HepG2 (cell line): ENCODE data around the gene SART1. TPM values are rescaled to one million over a fixed set of nuclear protein-coding genes. Genes with fewer than 3 reads are reported as not detected.

Experiments
- ARID5B ChIP-seq: IDR thresholded peaks from 2 replicates; pipeline ENCODE4 v1.4.0; 2020; ENCODE audit warnings: mild to moderate bottlenecking, missing genetic modification reagents
- ATF7 ChIP-seq, 2 experiments: fragments of 450-650 bp in 1 of 2; sonication (generic) in 1 of 2; formaldehyde crosslinking in 1 of 2; IDR thresholded peaks; 2 replicates each; pipeline versions ENCODE4 v1.4.0 to v1.6.1; 2016 to 2020; ENCODE audit warnings: antibody characterized with exemption in 1 of 2, mild to moderate bottlenecking in 1 of 2, missing genetic modification reagents in 1 of 2
- CHD4 ChIP-seq: fragments of 200-600 bp; sonication (generic); IDR thresholded peaks from 2 replicates; pipeline ENCODE4 v1.7.0; 2017; ENCODE audit warnings: mild to moderate bottlenecking, low read length, borderline replicate concordance
- EP300 ChIP-seq, 3 experiments: sonication (generic) in 1 of 3; formaldehyde crosslinking in 1 of 3; IDR thresholded peaks; 2 replicates each; pipeline versions ENCODE4 v1.5.1 to v1.6.1; 2011 to 2020; ENCODE audit warnings: low read depth in 2 of 3, low read length in 2 of 3, borderline replicate concordance in 1 of 3, improper control_type of control experiment in 1 of 3, mild to moderate bottlenecking in 1 of 3, missing genetic modification reagents in 1 of 3, moderate library complexity in 1 of 3
- HDAC1 ChIP-seq: sonication (generic); formaldehyde crosslinking; IDR thresholded peaks from 2 replicates; pipeline ENCODE4 v1.5.1; 2020; ENCODE audit warnings: mild to moderate bottlenecking, missing genetic modification reagents
- HDAC2 ChIP-seq: sonication (generic); formaldehyde crosslinking; IDR thresholded peaks from 2 replicates; pipeline ENCODE4 v1.4.0; 2020; ENCODE audit warnings: missing genetic modification reagents
- HNF4A ChIP-seq: sonication (generic); formaldehyde crosslinking; IDR thresholded peaks from 2 replicates; pipeline ENCODE4 v1.4.0; 2020; ENCODE audit warnings: missing genetic modification reagents
- HNF4G ChIP-seq, 2 experiments: sonication (generic) in 1 of 2; formaldehyde crosslinking in 1 of 2; IDR thresholded peaks; 2 replicates each; pipeline versions ENCODE4 v1.4.0 to v1.6.1; 2011 to 2020; ENCODE audit warnings: borderline replicate concordance in 2 of 2, low read depth in 2 of 2, mild to moderate bottlenecking in 2 of 2, low read length in 1 of 2, missing genetic modification reagents in 1 of 2, moderate library complexity in 1 of 2
- NCOR1 ChIP-seq: fragments of 200-600 bp; sonication (generic); IDR thresholded peaks from 2 replicates; pipeline ENCODE4 v1.7.0; 2017; ENCODE audit warnings: antibody characterized with exemption, low read length, borderline replicate concordance
- SALL1 ChIP-seq: sonication (generic); formaldehyde crosslinking; IDR thresholded peaks from 2 replicates; pipeline ENCODE4 v1.8.0; 2022; ENCODE audit warnings: mild to moderate bottlenecking, missing genetic modification reagents
- SKI ChIP-seq: fragments of 450-650 bp; IDR thresholded peaks from one replicate; pipeline ENCODE4 v1.6.1; 2018; ENCODE audit warnings: mild to moderate bottlenecking; ENCODE audit not compliant: partially characterized antibody
- SOX5 ChIP-seq: IDR thresholded peaks from 2 replicates; pipeline ENCODE4 v1.6.1; 2016; ENCODE audit warnings: borderline replicate concordance
- TEAD3 ChIP-seq: optimal IDR thresholded peaks from 2 replicates; pipeline ENCODE3; 2016; ENCODE audit warnings: borderline replicate concordance
- ZBTB20 ChIP-seq: sonication (generic); formaldehyde crosslinking; IDR thresholded peaks from 2 replicates; pipeline ENCODE4 v1.8.1; 2023; ENCODE audit warnings: missing genetic modification reagents, low read depth, mild to moderate bottlenecking, borderline replicate concordance
- ZNF564 ChIP-seq: sonication (generic); formaldehyde crosslinking; IDR thresholded peaks from 2 replicates; pipeline ENCODE4 v1.8.1; 2023; ENCODE audit warnings: mild to moderate bottlenecking, missing genetic modification reagents
- polyA plus RNA-seq, 8 experiments: library from polyadenylated mRNA; depleted of rRNA in 3 of 8; stranded (reverse) in 7 of 8; unstranded in 1 of 8; fragments of >200 nt; fragmentation: Illumina TruSeq in 4 of 8; extraction: Trizol in 4 of 8; gene quantifications; 2 replicates each; pipeline versions ENCODE4 v1.2.1 to v1.2.3, GENCODE V29; 2011 to 2016; ENCODE audit warnings: low read depth in 4 of 8, missing spikeins in 1 of 8, mixed read lengths in 1 of 8; ENCODE audit not compliant: insufficient read depth in 1 of 8
- total RNA-seq, 5 experiments: library from RNA; depleted of rRNA; stranded (reverse); fragments of >200 nt; fragmentation: Illumina TruSeq; extraction: Trizol; gene quantifications; 2 replicates each; pipeline ENCODE4 v1.2.3, GENCODE V29; 2016; ENCODE audit warnings: low read depth in 1 of 5
- TF ChIP-seq, protein P1 (sequence below): sonication (generic); formaldehyde crosslinking; IDR thresholded peaks from 2 replicates; pipeline ENCODE4 v1.5.0; 2020; ENCODE audit warnings: mild to moderate bottlenecking, missing genetic modification reagents, borderline replicate concordance
- TF ChIP-seq, protein P2 (sequence below): IDR thresholded peaks from 2 replicates; pipeline ENCODE4 v1.6.1; 2016; ENCODE audit warnings: low read depth, borderline replicate concordance
- TF ChIP-seq, protein P3 (sequence below): sonication (generic); formaldehyde crosslinking; IDR thresholded peaks from 2 replicates; pipeline ENCODE4 v1.4.0; 2020; ENCODE audit warnings: missing genetic modification reagents, borderline replicate concordance

Gene SART1
- total and polyA plus RNA-seq, 2 of the 13 experiments (the other 11 are each of a cell fraction or from before 2014, with no cell fraction given) = 11.3 to 22.5 TPM

- peak; percentile 50 for TF ChIP-seq HDAC1
- 0 out of 2 replicates have a peak, but pooled peaks have one; percentile 11 for TF ChIP-seq HNF4G (IDR thresholded peaks at IDR 0.05; ENCODE audit: borderline replicate concordance, low read depth, low read length)
- TF ChIP-seq HNF4G (CRISPR knock-in tag; IDR thresholded peaks at IDR 0.05; ENCODE audit: borderline replicate concordance, low read depth) = no peak
- peak in 1 of 2 experiments; percentile 4; a peak in 1 of 4 replicates for TF ChIP-seq EP300 (IDR thresholded peaks at IDR 0.05; ENCODE audit: low read depth in 2 of 2, low read length in 2 of 2)
- TF ChIP-seq EP300 (CRISPR knock-in tag; IDR thresholded peaks at IDR 0.05; ENCODE audit: borderline replicate concordance) = no peak
- TF ChIP-seq CHD4 = peak; percentile 70; the same call in 1 of the 2 replicates
- peak; percentile 51; the same call in 1 of the 2 replicates for TF ChIP-seq HDAC2 (CRISPR knock-in tag)
- TF ChIP-seq TEAD3 (CRISPR knock-in tag) = peak; percentile 47
- TF ChIP-seq, protein P1, sequence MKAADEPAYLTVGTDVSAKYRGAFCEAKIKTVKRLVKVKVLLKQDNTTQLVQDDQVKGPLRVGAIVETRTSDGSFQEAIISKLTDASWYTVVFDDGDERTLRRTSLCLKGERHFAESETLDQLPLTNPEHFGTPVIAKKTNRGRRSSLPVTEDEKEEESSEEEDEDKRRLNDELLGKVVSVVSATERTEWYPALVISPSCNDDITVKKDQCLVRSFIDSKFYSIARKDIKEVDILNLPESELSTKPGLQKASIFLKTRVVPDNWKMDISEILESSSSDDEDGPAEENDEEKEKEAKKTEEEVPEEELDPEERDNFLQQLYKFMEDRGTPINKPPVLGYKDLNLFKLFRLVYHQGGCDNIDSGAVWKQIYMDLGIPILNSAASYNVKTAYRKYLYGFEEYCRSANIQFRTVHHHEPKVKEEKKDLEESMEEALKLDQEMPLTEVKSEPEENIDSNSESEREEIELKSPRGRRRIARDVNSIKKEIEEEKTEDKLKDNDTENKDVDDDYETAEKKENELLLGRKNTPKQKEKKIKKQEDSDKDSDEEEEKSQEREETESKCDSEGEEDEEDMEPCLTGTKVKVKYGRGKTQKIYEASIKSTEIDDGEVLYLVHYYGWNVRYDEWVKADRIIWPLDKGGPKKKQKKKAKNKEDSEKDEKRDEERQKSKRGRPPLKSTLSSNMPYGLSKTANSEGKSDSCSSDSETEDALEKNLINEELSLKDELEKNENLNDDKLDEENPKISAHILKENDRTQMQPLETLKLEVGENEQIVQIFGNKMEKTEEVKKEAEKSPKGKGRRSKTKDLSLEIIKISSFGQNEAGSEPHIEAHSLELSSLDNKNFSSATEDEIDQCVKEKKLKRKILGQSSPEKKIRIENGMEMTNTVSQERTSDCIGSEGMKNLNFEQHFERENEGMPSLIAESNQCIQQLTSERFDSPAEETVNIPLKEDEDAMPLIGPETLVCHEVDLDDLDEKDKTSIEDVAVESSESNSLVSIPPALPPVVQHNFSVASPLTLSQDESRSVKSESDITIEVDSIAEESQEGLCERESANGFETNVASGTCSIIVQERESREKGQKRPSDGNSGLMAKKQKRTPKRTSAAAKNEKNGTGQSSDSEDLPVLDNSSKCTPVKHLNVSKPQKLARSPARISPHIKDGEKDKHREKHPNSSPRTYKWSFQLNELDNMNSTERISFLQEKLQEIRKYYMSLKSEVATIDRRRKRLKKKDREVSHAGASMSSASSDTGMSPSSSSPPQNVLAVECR (CRISPR knock-in tag) = peak; percentile 47; the same call in 1 of the 2 replicates
- 0 out of 2 replicates have a peak, but pooled peaks have one; percentile 35 for TF ChIP-seq ZNF564 (CRISPR knock-in tag)
- TF ChIP-seq ZBTB20 (CRISPR knock-in tag) = peak; percentile 64; the same call in 1 of the 2 replicates
- TF ChIP-seq SOX5 (CRISPR knock-in tag) = peak; percentile 49; the same call in 1 of the 2 replicates
- TF ChIP-seq SKI = peak; percentile 40
- TF ChIP-seq, protein P2, sequence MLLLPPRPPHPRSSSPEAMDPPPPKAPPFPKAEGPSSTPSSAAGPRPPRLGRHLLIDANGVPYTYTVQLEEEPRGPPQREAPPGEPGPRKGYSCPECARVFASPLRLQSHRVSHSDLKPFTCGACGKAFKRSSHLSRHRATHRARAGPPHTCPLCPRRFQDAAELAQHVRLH (CRISPR knock-in tag) = 0 out of 2 replicates have a peak, but pooled peaks have one; percentile 64
- peak; percentile 91 for TF ChIP-seq SALL1
- TF ChIP-seq, protein P3, sequence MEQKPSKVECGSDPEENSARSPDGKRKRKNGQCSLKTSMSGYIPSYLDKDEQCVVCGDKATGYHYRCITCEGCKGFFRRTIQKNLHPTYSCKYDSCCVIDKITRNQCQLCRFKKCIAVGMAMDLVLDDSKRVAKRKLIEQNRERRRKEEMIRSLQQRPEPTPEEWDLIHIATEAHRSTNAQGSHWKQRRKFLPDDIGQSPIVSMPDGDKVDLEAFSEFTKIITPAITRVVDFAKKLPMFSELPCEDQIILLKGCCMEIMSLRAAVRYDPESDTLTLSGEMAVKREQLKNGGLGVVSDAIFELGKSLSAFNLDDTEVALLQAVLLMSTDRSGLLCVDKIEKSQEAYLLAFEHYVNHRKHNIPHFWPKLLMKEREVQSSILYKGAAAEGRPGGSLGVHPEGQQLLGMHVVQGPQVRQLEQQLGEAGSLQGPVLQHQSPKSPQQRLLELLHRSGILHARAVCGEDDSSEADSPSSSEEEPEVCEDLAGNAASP = peak; percentile 17; the same call in 1 of the 2 replicates
- 0 out of 2 replicates have a peak, but pooled peaks have one; percentile 27 for TF ChIP-seq NCOR1
- peak; percentile 23; the same call in 1 of the 2 replicates for TF ChIP-seq ATF7 (IDR thresholded peaks at IDR 0.05)
- no peak for TF ChIP-seq ATF7 (CRISPR knock-in tag; IDR thresholded peaks at IDR 0.05)
- TF ChIP-seq ARID5B (CRISPR knock-in tag) = peak; percentile 52
- TF ChIP-seq HNF4A = peak; percentile 53
Measured at GRCh38 chr11:65952052-65952521, 9.4 kb upstream of the SART1 start (continued).
